K562 treated with DMSO at 1 percent for 24 hours (cell line): ENCODE data around the gene PRKAB1. TPM values are rescaled to one million over a fixed set of nuclear protein-coding genes. Genes with fewer than 3 reads are reported as not detected.

ENCODE experiments used
- total RNA-seq: library from RNA; unstranded; fragments of 300-600 nt; gene quantifications from 2 replicates; pipeline ENCODE4 v1.2.3, GENCODE V29; 2022; ENCODE audit warnings: low read depth; ENCODE audit not compliant: insufficient read depth

The PRKAB1 gene, protein sequence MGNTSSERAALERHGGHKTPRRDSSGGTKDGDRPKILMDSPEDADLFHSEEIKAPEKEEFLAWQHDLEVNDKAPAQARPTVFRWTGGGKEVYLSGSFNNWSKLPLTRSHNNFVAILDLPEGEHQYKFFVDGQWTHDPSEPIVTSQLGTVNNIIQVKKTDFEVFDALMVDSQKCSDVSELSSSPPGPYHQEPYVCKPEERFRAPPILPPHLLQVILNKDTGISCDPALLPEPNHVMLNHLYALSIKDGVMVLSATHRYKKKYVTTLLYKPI
- total RNA-seq: 79.5 and 82.5 TPM in 2 replicates

GRCh38 chr12:119667577-119668323, at the start of gene PRKAB1:
PRKAB1 (plus strand) TSS chr12:119668133; CDS start chr12:119668245, 112 bp downstream.

Other genes with a start within 250 kb of the PRKAB1 start
- gene TMEM233, start 74.4 kb upstream of the PRKAB1 start, total RNA-seq: not detected in 2 replicates
- 35.4 and 45.5 TPM in 2 replicates for gene CIT, start 209.2 kb downstream of the PRKAB1 start, total RNA-seq